SK-N-SH treated with all-trans-retinoic acid at 6 μM for 48 hours (cell line): ENCODE results near the gene AAK1.

Source experiments
- ATAC-seq: fragments of 200-7000 bp; cut with Tn5 transposase; 3 replicates; pipeline ENCODE4 v1.9.1; 2020; ENCODE audit warnings: mild to moderate bottlenecking, moderate library complexity
- BACH2 ChIP-seq: fragments of 250-450 bp; sonication (Bioruptor Pico); IDR thresholded peaks from 2 replicates; pipeline ENCODE4 v1.9.0; 2021; ENCODE audit warnings: mild to moderate bottlenecking, borderline replicate concordance
- CSDC2 ChIP-seq: fragments of 250-450 bp; sonication (Bioruptor Pico); IDR thresholded peaks from 2 replicates; pipeline ENCODE4 v1.5.0; 2020; ENCODE audit warnings: mild to moderate bottlenecking, moderate library complexity
- GLIS3 ChIP-seq: fragments of 250-450 bp; sonication (Bioruptor Pico); IDR thresholded peaks from 2 replicates; pipeline ENCODE4 v1.5.0; 2020; ENCODE audit warnings: mild to moderate bottlenecking, moderate library complexity
- ISL1 ChIP-seq: fragments of 250-450 bp; sonication (Bioruptor Pico); IDR thresholded peaks from 2 replicates; pipeline ENCODE4 v2.1.2; 2022; ENCODE audit warnings: mild to moderate bottlenecking, moderate library complexity
- OSR1 ChIP-seq: fragments of 250-450 bp; sonication (Bioruptor Pico); IDR thresholded peaks from 2 replicates; pipeline ENCODE4 v1.8.0; 2022; ENCODE audit warnings: moderate library complexity, mild to moderate bottlenecking, inconsistent platforms
- PPARA ChIP-seq: fragments of 250-450 bp; sonication (Bioruptor Pico); IDR thresholded peaks from 2 replicates; pipeline ENCODE4 v1.5.0; 2020; ENCODE audit warnings: mild to moderate bottlenecking, borderline replicate concordance
- RARB ChIP-seq: fragments of 250-450 bp; sonication (Bioruptor Pico); IDR thresholded peaks from 2 replicates; pipeline ENCODE4 v1.8.0; 2021; ENCODE audit warnings: mild to moderate bottlenecking, moderate library complexity
- SNAI2 ChIP-seq: fragments of 250-450 bp; sonication (Bioruptor Pico); IDR thresholded peaks from 2 replicates; pipeline ENCODE4 v1.5.0; 2020; ENCODE audit warnings: mild to moderate bottlenecking, moderate library complexity
- TCF4 ChIP-seq: fragments of 250-450 bp; sonication (Bioruptor Pico); IDR thresholded peaks from 2 replicates; pipeline ENCODE4 v1.8.0; 2021; ENCODE audit warnings: mild to moderate bottlenecking, moderate library complexity, borderline replicate concordance
- TOX ChIP-seq: fragments of 250-450 bp; sonication (Bioruptor Pico); IDR thresholded peaks from 2 replicates; pipeline ENCODE4 v1.8.0; 2021; ENCODE audit warnings: mild to moderate bottlenecking, moderate library complexity, borderline replicate concordance
- ZC3H10 ChIP-seq: fragments of 250-450 bp; sonication (Bioruptor Pico); IDR thresholded peaks from 2 replicates; pipeline ENCODE4 v1.5.1; 2021; ENCODE audit warnings: mild to moderate bottlenecking, moderate library complexity
- ZNF565 ChIP-seq: fragments of 450-650 bp; formaldehyde crosslinking; conservative IDR thresholded peaks from 2 replicates; pipeline ENCODE4 v1.5.0; 2020; ENCODE audit warnings: low read depth, mild to moderate bottlenecking, moderate library complexity
- ZNF70 ChIP-seq: fragments of 450-650 bp; formaldehyde crosslinking; IDR thresholded peaks from 2 replicates; pipeline ENCODE4 v1.5.0; 2020; ENCODE audit warnings: mild to moderate bottlenecking, moderate library complexity
- ZNF8 ChIP-seq: fragments of 450-650 bp; formaldehyde crosslinking; IDR thresholded peaks from 2 replicates; pipeline ENCODE4 v1.5.0; 2020; ENCODE audit warnings: mild to moderate bottlenecking, moderate library complexity
- TF ChIP-seq, protein P1 (sequence below): fragments of 250-450 bp; sonication (Bioruptor Pico); IDR thresholded peaks from 2 replicates; pipeline ENCODE4 v1.5.0; 2020; ENCODE audit warnings: mild to moderate bottlenecking, moderate library complexity
- TF ChIP-seq, protein P2 (sequence below): fragments of 250-450 bp; sonication (Bioruptor Pico); IDR thresholded peaks from 2 replicates; pipeline ENCODE4 v1.5.1; 2021; ENCODE audit warnings: mild to moderate bottlenecking, moderate library complexity
- TF ChIP-seq, protein P3 (sequence below): fragments of 250-450 bp; sonication (Bioruptor Pico); IDR thresholded peaks from 2 replicates; pipeline ENCODE4 v1.8.0; 2021; ENCODE audit warnings: low read depth, mild to moderate bottlenecking, moderate library complexity, borderline replicate concordance
- TF ChIP-seq, protein P4 (sequence below): fragments of 250-450 bp; sonication (Bioruptor Pico); IDR thresholded peaks from 2 replicates; pipeline ENCODE4 v1.8.0; 2020; ENCODE audit warnings: mild to moderate bottlenecking, moderate library complexity, borderline replicate concordance
- TF ChIP-seq, protein P5 (sequence below): fragments of 250-450 bp; sonication (Bioruptor Pico); IDR thresholded peaks from 2 replicates; pipeline ENCODE4 v1.5.1; 2020; ENCODE audit warnings: low read depth, mild to moderate bottlenecking, moderate library complexity

AAK1 gene

DNA sequence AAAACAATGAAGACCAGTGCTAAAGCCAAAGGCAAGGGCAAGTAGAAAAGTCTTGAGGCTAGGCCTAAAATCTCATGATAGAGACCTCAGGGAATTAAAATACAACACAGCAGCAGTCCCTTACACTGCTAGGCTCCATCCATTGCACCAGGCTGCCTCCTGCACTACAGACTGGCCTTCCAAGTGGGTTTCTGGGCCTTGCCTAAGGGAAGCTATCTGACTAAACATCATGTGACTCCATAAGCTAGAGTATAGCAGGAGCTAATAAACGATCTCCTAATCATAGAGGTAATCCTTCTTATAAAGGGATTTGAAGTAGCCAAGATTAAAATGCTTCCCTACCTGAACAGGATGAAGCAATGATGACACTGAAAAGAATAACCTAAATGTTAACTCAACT, 128.7 kb downstream of the AAK1 start:
- TF ChIP-seq TCF4 (CRISPR knock-in tag) (no peak), ZNF565 (CRISPR knock-in tag) (no peak), GLIS3 (CRISPR knock-in tag) (no peak), ZNF70 (no peak), SNAI2 (no peak)
- ATAC-seq = no peak

GRCh38 chr2:69514406-69514805, 129.1 kb downstream of the AAK1 start:
- no peak for ATAC-seq

GRCh38 chr2:69512446-69512845, 131.1 kb downstream of the AAK1 start:
- TF ChIP-seq ZNF565 (CRISPR knock-in tag) = no peak
- no peak for TF ChIP-seq ISL1 (CRISPR knock-in tag)
- TF ChIP-seq OSR1 (CRISPR knock-in tag) = no peak
- TF ChIP-seq, protein P1, sequence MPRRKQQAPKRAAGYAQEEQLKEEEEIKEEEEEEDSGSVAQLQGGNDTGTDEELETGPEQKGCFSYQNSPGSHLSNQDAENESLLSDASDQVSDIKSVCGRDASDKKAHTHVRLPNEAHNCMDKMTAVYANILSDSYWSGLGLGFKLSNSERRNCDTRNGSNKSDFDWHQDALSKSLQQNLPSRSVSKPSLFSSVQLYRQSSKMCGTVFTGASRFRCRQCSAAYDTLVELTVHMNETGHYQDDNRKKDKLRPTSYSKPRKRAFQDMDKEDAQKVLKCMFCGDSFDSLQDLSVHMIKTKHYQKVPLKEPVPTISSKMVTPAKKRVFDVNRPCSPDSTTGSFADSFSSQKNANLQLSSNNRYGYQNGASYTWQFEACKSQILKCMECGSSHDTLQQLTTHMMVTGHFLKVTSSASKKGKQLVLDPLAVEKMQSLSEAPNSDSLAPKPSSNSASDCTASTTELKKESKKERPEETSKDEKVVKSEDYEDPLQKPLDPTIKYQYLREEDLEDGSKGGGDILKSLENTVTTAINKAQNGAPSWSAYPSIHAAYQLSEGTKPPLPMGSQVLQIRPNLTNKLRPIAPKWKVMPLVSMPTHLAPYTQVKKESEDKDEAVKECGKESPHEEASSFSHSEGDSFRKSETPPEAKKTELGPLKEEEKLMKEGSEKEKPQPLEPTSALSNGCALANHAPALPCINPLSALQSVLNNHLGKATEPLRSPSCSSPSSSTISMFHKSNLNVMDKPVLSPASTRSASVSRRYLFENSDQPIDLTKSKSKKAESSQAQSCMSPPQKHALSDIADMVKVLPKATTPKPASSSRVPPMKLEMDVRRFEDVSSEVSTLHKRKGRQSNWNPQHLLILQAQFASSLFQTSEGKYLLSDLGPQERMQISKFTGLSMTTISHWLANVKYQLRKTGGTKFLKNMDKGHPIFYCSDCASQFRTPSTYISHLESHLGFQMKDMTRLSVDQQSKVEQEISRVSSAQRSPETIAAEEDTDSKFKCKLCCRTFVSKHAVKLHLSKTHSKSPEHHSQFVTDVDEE (CRISPR knock-in tag) = no peak
- TF ChIP-seq RARB (CRISPR knock-in tag) = no peak
- no peak for TF ChIP-seq ZNF70
- no peak for ATAC-seq

More at GRCh38 chr2:69514406-69514805, 129.1 kb downstream of the AAK1 start:
- TF ChIP-seq, protein P1 (CRISPR knock-in tag) = no peak
- TF ChIP-seq TOX (no peak), BACH2 (no peak), ZNF565 (CRISPR knock-in tag) (no peak), CSDC2 (CRISPR knock-in tag) (no peak), ZNF8 (CRISPR knock-in tag) (no peak), ISL1 (CRISPR knock-in tag) (no peak), PPARA (CRISPR knock-in tag) (no peak), RARB (CRISPR knock-in tag) (no peak), ZC3H10 (CRISPR knock-in tag) (no peak), ZNF70 (no peak), TCF4 (CRISPR knock-in tag) (no peak)
- TF ChIP-seq, protein P2, sequence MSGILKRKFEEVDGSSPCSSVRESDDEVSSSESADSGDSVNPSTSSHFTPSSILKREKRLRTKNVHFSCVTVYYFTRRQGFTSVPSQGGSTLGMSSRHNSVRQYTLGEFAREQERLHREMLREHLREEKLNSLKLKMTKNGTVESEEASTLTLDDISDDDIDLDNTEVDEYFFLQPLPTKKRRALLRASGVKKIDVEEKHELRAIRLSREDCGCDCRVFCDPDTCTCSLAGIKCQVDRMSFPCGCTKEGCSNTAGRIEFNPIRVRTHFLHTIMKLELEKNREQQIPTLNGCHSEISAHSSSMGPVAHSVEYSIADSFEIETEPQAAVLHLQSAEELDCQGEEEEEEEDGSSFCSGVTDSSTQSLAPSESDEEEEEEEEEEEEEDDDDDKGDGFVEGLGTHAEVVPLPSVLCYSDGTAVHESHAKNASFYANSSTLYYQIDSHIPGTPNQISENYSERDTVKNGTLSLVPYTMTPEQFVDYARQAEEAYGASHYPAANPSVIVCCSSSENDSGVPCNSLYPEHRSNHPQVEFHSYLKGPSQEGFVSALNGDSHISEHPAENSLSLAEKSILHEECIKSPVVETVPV (CRISPR knock-in tag) = no peak
- TF ChIP-seq, protein P3, sequence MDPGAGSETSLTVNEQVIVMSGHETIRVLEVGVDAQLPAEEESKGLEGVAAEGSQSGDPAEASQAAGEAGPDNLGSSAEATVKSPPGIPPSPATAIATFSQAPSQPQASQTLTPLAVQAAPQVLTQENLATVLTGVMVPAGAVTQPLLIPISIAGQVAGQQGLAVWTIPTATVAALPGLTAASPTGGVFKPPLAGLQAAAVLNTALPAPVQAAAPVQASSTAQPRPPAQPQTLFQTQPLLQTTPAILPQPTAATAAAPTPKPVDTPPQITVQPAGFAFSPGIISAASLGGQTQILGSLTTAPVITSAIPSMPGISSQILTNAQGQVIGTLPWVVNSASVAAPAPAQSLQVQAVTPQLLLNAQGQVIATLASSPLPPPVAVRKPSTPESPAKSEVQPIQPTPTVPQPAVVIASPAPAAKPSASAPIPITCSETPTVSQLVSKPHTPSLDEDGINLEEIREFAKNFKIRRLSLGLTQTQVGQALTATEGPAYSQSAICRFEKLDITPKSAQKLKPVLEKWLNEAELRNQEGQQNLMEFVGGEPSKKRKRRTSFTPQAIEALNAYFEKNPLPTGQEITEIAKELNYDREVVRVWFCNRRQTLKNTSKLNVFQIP (CRISPR knock-in tag) = no peak
- TF ChIP-seq, protein P4, sequence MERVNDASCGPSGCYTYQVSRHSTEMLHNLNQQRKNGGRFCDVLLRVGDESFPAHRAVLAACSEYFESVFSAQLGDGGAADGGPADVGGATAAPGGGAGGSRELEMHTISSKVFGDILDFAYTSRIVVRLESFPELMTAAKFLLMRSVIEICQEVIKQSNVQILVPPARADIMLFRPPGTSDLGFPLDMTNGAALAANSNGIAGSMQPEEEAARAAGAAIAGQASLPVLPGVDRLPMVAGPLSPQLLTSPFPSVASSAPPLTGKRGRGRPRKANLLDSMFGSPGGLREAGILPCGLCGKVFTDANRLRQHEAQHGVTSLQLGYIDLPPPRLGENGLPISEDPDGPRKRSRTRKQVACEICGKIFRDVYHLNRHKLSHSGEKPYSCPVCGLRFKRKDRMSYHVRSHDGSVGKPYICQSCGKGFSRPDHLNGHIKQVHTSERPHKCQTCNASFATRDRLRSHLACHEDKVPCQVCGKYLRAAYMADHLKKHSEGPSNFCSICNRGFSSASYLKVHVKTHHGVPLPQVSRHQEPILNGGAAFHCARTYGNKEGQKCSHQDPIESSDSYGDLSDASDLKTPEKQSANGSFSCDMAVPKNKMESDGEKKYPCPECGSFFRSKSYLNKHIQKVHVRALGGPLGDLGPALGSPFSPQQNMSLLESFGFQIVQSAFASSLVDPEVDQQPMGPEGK (CRISPR knock-in tag) = no peak
- TF ChIP-seq, protein P5, sequence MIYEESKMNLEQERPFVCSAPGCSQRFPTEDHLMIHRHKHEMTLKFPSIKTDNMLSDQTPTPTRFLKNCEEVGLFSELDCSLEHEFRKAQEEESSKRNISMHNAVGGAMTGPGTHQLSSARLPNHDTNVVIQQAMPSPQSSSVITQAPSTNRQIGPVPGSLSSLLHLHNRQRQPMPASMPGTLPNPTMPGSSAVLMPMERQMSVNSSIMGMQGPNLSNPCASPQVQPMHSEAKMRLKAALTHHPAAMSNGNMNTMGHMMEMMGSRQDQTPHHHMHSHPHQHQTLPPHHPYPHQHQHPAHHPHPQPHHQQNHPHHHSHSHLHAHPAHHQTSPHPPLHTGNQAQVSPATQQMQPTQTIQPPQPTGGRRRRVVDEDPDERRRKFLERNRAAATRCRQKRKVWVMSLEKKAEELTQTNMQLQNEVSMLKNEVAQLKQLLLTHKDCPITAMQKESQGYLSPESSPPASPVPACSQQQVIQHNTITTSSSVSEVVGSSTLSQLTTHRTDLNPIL = no peak
